ENCODE measurements around the gene COPS9.
A peak's percentile ranks its signal among the peaks of the same experiment; 100 is the strongest.

The COPS9 gene

DNA sequence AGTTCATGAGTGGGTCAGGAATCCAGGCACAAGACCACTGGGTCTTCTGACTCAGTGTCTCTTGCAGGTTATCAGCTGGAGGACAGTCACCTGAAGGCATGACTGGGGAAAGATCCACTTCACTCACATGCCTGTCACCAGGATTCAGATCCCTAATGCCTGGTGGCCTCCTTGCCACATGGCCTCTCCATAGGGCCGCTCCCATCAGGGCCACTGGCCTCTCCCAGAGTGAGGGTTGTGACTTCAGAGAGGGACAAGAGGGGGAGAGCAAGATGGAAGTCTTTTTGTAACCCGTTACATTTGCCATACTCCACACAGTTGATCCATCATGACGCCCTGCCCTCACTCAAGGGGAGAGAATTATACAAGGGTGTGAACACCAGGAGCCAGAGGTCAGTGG, 17.3 kb upstream of the COPS9 start:
- no peak for TF ChIP-seq POU2F2 (IDR thresholded peaks at IDR 0.05; ENCODE audit: low read depth, low read length)
- no peak for TF ChIP-seq TAF1 (IDR thresholded peaks at IDR 0.05; ENCODE audit: low read depth, low read length)
- TF ChIP-seq SPI1 (IDR thresholded peaks at IDR 0.05; ENCODE audit: low read depth, low read length) = no peak
- TF ChIP-seq PAX5 (IDR thresholded peaks at IDR 0.05; ENCODE audit: insufficient read depth, low read length, severe bottlenecking) = no peak
- no peak for TF ChIP-seq POLR2AphosphoS5 (IDR thresholded peaks at IDR 0.05; ENCODE audit: low read depth, low read length)
- no peak for TF ChIP-seq POLR2A (IDR thresholded peaks at IDR 0.05; ENCODE audit: low read depth, low read length)
- DNase-seq (ENCODE audit: insufficient read length, low spot score) (no peak), FAIRE-seq (no peak)

DNA sequence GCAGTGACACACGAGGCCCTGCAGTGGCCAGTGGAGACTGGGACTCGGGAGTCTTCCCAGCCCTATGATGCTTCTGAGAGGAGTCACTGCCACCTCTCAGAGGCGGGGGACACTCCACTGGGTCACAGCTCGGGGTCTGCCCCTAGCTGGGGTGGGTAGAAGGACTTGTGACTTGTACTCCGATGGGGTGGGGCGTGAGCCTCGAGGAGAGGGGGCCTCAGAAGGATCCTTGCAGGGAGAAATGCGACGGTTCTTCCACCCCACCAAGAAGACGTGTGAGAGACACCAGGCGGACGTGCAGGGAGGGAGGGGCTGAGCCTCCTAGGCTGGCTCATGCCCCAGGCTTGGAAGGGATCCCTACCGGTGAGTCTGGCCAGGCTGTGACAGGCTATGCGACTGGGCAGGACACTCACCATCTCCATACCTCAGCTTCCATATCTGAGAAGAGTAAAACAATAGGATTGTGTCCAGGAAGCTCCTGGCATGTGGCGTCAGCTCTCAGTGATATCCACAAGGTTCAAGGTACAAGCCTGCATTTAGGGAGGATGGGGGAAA, 15.4 kb upstream of the COPS9 start:
- no peak for FAIRE-seq
- TF ChIP-seq SPI1 (IDR thresholded peaks at IDR 0.05; ENCODE audit: low read depth, low read length) = no peak
- no peak for TF ChIP-seq PAX5 (IDR thresholded peaks at IDR 0.05; ENCODE audit: insufficient read depth, low read length, severe bottlenecking)
- TF ChIP-seq POU2F2 (IDR thresholded peaks at IDR 0.05; ENCODE audit: low read depth, low read length) = no peak
- TF ChIP-seq TAF1 (IDR thresholded peaks at IDR 0.05; ENCODE audit: low read depth, low read length) = no peak
- no peak for TF ChIP-seq POLR2AphosphoS5 (IDR thresholded peaks at IDR 0.05; ENCODE audit: low read depth, low read length)
- TF ChIP-seq POLR2A (IDR thresholded peaks at IDR 0.05; ENCODE audit: low read depth, low read length) = no peak
- no peak for DNase-seq (ENCODE audit: insufficient read length, low spot score)

DNA sequence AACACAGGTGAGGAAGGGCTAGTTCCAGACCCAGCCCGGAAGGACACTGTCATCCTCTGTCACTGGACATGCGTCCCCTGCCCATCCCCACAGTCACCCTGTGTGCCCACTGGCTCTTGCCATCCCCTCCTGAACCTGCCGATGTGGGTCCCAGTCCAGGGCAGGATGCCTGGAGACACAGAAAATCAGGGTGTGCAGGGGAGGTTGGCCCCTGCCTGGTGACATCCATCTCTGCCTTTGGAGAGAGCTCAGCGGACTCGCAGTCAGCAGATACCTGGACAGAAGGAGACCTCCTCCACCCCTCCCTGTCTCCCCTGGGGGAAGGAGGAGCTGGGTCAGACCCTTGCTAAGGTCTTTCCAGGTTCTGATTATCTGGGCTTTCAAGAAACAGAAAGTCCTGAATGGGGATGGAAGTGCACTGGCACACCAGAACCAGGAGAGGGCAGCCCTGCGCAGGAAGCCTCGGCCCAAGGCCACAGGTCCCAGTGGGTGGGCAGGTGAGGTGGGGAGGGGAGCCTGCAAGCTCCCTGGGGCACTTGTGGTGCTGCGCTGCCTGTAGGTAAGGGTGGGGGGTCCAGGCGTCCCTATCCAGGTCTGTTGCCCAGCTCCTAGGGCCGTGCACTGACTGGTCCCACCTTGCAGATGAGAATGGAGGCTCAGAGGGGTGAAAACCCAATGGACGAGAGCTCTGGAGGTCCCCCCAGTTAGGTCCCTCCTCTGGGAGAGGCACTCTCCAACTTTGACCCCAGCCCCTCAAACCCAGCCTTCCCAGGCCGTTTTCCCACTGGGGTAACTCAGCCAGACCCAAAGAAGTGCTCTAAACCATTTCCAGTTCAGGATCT, 14.1 kb upstream of the COPS9 start:
- no peak for TF ChIP-seq SPI1 (IDR thresholded peaks at IDR 0.05; ENCODE audit: low read depth, low read length)
- TF ChIP-seq TAF1 (IDR thresholded peaks at IDR 0.05; ENCODE audit: low read depth, low read length) = no peak
- TF ChIP-seq POLR2A (IDR thresholded peaks at IDR 0.05; ENCODE audit: low read depth, low read length) = no peak
- no peak for TF ChIP-seq POLR2AphosphoS5 (IDR thresholded peaks at IDR 0.05; ENCODE audit: low read depth, low read length)
- TF ChIP-seq PAX5 (IDR thresholded peaks at IDR 0.05; ENCODE audit: insufficient read depth, low read length, severe bottlenecking) = no peak
- DNase-seq (ENCODE audit: insufficient read length, low spot score) (peak; percentile 76), FAIRE-seq (no peak)

DNA sequence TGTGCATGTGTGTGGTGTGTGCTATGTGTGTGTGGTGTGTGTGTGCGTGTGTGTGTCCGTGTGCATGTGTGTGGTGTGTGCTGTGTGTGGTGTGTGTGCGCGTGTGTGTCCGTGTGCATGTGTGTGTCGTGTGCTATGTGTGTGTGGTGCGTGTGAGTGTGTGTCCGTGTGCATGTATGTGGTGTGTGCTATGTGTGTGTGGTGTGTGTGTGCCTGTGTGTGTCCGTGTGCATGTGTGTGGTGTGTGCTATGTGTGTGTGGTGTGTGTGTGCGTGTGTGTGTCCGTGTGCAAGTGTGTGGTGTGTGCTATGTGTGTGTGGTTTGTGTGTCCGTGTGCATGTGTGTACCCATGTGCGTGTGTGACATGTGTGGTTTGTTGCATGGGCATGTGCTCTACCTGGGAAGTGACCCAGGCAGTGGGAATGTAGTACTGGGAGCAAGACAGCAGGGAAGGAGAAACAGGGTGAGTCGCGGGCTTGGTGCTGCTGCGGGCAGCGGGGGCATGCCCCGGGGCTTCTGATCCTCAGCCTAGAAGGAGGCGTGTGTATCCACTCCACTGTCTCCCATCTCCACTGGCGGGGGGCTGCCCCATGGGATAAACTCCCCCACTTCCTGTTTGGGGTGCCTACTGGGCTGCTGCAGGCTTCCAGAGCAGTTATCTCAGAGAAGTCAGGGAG, 11.9 kb upstream of the COPS9 start:
- TF ChIP-seq POU2F2 (IDR thresholded peaks at IDR 0.05; ENCODE audit: low read depth, low read length) = no peak
- TF ChIP-seq POLR2AphosphoS5 (IDR thresholded peaks at IDR 0.05; ENCODE audit: low read depth, low read length) = no peak
- no peak for TF ChIP-seq PAX5 (IDR thresholded peaks at IDR 0.05; ENCODE audit: insufficient read depth, low read length, severe bottlenecking)
- TF ChIP-seq POLR2A (IDR thresholded peaks at IDR 0.05; ENCODE audit: low read depth, low read length) = no peak
- TF ChIP-seq SPI1 (IDR thresholded peaks at IDR 0.05; ENCODE audit: low read depth, low read length) = no peak
- TF ChIP-seq TAF1 (IDR thresholded peaks at IDR 0.05; ENCODE audit: low read depth, low read length) = no peak
- DNase-seq (ENCODE audit: insufficient read length, low spot score) = no peak
- peak; percentile 89 for FAIRE-seq

DNA sequence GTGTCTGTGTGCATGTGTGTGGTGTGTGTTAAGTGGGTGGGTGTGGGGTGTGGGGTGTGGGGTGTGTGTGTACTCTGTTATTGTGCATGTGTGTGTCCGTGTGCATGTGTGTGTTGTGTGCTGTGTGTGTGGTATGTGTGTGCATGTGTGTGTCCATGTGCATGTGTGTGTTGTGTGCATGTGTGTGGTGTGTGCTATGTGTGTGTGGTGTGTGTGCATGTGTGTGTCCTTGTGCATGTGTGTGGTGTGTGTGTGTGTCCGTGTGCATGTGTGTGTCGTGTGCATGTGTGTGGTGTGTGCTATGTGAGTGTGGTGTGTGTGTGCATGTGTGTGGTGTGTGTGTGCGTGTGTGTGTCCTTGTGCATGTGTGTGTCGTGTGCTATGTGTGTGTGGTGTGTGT, 11.3 kb upstream of the COPS9 start:
- FAIRE-seq (no peak), DNase-seq (ENCODE audit: insufficient read length, low spot score) (no peak)
- TF ChIP-seq PAX5 (IDR thresholded peaks at IDR 0.05; ENCODE audit: insufficient read depth, low read length, severe bottlenecking) (no peak), POU2F2 (IDR thresholded peaks at IDR 0.05; ENCODE audit: low read depth, low read length) (no peak), SPI1 (IDR thresholded peaks at IDR 0.05; ENCODE audit: low read depth, low read length) (no peak), POLR2AphosphoS5 (IDR thresholded peaks at IDR 0.05; ENCODE audit: low read depth, low read length) (no peak), POLR2A (IDR thresholded peaks at IDR 0.05; ENCODE audit: low read depth, low read length) (no peak), TAF1 (IDR thresholded peaks at IDR 0.05; ENCODE audit: low read depth, low read length) (no peak)

DNA sequence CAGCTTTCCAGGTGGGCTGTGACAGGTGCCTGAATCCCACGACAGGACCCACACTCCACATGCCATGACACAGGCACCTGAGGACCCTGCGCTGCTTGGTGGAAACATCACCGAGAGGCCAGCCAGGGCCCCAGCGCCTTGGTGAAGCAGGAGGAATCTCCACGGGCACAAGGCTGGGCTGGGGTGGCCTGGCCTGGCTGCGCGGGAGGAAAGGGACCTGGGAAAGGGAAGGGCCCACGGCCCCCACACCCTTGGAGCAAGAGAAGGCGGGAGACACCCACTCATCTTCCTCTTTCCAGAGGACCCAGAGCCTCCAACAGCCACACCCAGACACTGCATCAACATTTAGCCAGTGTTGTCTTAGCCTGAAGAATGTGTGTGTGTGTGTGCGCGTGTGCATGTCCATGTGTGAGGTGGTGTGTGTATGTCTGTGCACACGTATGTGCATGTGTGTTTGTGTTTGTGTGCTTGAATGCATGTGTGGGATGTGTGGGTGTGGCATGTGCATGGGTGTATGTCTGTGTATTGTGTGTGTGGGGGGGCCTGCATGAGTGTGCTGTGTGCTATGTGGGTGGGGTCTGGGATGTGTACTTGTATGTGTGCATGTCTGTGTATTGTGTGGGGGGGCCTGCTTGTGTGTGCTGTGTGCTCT, 10.6 kb upstream of the COPS9 start:
- DNase-seq (ENCODE audit: insufficient read length, low spot score) (no peak), FAIRE-seq (no peak)
- TF ChIP-seq SPI1 (IDR thresholded peaks at IDR 0.05; ENCODE audit: low read depth, low read length) = no peak

DNA sequence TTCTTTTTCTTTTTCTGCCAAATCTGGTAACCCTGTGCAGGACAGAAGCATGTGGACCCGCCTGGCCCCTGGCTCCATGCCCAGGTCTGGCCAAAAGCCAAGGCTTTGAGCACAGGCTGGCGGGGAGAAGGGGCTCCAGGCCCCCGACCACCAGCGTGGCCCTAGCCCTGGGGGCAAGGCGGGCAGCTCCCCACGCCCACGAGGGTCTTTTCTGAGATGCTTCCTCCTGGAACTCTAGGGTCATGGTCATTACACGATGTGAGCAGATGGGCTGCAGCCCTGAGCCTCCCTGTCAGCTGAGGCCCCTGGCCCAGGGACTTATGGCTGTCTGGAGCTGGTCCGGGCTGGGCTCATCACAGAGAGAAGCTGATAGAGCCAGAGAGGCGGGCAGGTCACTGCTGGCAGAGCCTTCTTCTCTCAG, 10.0 kb upstream of the COPS9 start:
- TF ChIP-seq SPI1 (IDR thresholded peaks at IDR 0.05; ENCODE audit: low read depth, low read length) (no peak), TAF1 (IDR thresholded peaks at IDR 0.05; ENCODE audit: low read depth, low read length) (no peak), POLR2AphosphoS5 (IDR thresholded peaks at IDR 0.05; ENCODE audit: low read depth, low read length) (no peak), POLR2A (IDR thresholded peaks at IDR 0.05; ENCODE audit: low read depth, low read length) (no peak), PAX5 (IDR thresholded peaks at IDR 0.05; ENCODE audit: insufficient read depth, low read length, severe bottlenecking) (no peak), POU2F2 (IDR thresholded peaks at IDR 0.05; ENCODE audit: low read depth, low read length) (no peak)
- DNase-seq (ENCODE audit: insufficient read length, low spot score) (no peak), FAIRE-seq (no peak)

DNA sequence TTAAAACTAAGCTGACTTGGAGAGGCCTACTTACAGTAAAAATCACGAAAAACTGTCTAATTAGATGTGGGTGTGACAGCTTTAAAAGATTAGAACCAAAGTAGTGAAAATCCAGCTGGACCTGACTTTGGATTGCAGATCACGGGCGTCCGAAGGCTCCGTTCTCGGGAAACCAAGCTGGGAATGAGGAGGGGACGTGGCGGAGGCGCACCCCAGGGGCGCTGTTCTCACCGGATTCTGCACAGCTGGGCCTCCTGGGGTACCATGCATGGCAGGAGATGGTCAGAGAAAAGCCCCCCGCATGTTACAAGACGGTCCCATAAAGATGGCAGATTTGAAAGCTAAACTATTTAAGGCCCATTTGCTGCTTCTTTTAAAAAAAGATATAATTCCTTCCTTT, 9.4 kb upstream of the COPS9 start:
- FAIRE-seq (no peak), DNase-seq (ENCODE audit: insufficient read length, low spot score) (no peak)
- TF ChIP-seq POLR2AphosphoS5 (IDR thresholded peaks at IDR 0.05; ENCODE audit: low read depth, low read length) (no peak), TAF1 (IDR thresholded peaks at IDR 0.05; ENCODE audit: low read depth, low read length) (no peak), SPI1 (IDR thresholded peaks at IDR 0.05; ENCODE audit: low read depth, low read length) (no peak), POU2F2 (IDR thresholded peaks at IDR 0.05; ENCODE audit: low read depth, low read length) (no peak), POLR2A (IDR thresholded peaks at IDR 0.05; ENCODE audit: low read depth, low read length) (no peak), PAX5 (IDR thresholded peaks at IDR 0.05; ENCODE audit: insufficient read depth, low read length, severe bottlenecking) (no peak)

DNA sequence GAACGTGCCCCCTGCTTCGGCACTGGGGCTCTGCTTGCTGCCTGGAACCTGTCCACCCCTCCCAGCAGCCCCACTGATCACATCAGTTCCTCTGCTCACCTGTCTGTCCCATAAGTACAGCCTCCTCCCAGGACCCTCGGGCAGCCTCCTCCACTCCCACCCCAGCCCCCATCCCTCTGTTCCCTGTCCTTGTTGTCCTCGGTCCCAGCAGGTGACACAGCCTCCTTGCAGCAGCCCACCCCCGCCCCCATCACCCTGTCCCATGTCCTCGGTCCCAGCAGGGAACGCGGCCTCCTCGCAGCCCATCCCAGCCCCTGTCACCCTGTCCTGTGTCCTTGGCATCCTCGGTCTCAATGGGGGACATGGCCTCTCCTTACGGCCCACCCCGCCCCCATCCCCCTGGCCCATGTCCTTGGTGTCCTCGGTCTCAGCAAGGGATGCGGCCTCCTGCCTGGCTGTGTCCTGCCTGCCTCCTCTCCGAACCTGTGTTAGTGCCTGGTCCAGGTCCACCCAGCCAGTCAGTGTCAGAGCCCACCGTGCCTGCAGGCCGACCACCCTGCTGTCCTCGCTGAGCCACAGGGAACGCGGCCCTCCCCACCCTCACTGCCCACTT, 8.7 kb upstream of the COPS9 start:
- no peak for DNase-seq (ENCODE audit: insufficient read length, low spot score)
- FAIRE-seq = no peak
- TF ChIP-seq TAF1 (IDR thresholded peaks at IDR 0.05; ENCODE audit: low read depth, low read length) (no peak), PAX5 (IDR thresholded peaks at IDR 0.05; ENCODE audit: insufficient read depth, low read length, severe bottlenecking) (no peak), POU2F2 (IDR thresholded peaks at IDR 0.05; ENCODE audit: low read depth, low read length) (no peak), POLR2A (IDR thresholded peaks at IDR 0.05; ENCODE audit: low read depth, low read length) (no peak), POLR2AphosphoS5 (IDR thresholded peaks at IDR 0.05; ENCODE audit: low read depth, low read length) (no peak), SPI1 (IDR thresholded peaks at IDR 0.05; ENCODE audit: low read depth, low read length) (no peak)
